H7 (cell line): ENCODE results near the gene SH3TC2. TPM values are rescaled to one million over a fixed set of nuclear protein-coding genes. Genes with fewer than 3 reads are reported as not detected.

Experiments
- DNase-seq: peaks from one replicate; pipeline ENCODE4 v3.0.0; 2012
- H3K27me3 ChIP-seq: 2 replicates; pipeline ENCODE4 v1.6.0; 2011; ENCODE audit warnings: mild to moderate bottlenecking, low read length; ENCODE audit not compliant: control insufficient read depth, insufficient read depth
- H3K36me3 ChIP-seq: replicated peaks from 2 replicates; pipeline ENCODE4 v1.5.1; 2011; ENCODE audit warnings: low read length; ENCODE audit not compliant: control insufficient read depth, insufficient read depth
- H3K4me3 ChIP-seq: 2 replicates; pipeline ENCODE4 v1.5.1; 2011; ENCODE audit warnings: low read depth, mild to moderate bottlenecking, control low read depth, low read length, moderate library complexity; ENCODE audit not compliant: insufficient read depth
- total RNA-seq: library from RNA; depleted of rRNA; stranded (reverse); fragments of >200 nt; shearing (Covaris generic); gene quantifications from 2 replicates; pipeline ENCODE4 v1.2.3, GENCODE V29; 2014

The SH3TC2 gene
- total RNA-seq, 1 experiment from 2014 or later, result not detected

DNA sequence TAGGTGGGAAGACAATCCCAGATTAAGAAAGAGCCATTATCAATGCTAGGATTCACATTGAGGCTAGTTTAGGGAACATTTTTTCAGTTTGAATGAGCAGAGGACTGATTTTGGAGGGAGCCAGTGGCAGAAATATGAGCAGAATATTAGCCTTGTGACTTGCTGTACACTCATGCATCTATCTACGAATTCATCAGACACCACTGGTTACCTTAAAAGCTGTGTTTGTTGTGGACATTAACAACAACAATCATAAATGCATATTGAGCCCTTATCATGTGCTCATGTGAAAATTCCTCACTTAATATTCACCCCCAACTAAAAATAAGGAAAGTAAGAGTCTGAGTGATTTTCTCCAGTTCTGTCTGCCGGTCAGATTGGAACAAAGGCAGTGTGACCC, 9.9 kb upstream of the SH3TC2 start:
- H3K4me3 ChIP-seq, result no peak overlapping the region
- no peaks in the 10 kb centered on the region for H3K27me3 ChIP-seq
- H3K36me3 ChIP-seq, result no peaks in the 10 kb centered on the region
- no peak for DNase-seq

DNA sequence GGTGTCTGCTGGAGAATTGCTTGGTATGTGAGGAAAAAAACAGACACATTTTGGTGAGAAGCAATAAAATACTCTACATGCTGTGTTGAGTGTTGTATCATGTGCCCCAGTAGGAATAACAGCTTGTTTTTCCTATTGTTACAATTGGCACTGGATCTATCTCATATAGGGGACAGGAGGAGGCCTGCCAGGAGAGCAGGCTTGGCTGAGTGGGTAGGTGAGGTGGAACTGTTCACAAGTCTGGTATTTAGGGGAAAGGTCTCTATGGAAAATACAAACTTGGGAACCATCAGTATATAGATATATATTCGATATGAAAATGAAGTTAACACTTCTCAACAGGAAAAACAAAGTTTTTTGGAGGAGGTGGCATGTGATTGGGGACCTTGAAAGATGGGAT, 9.5 kb upstream of the SH3TC2 start:
- Histone ChIP-seq H3K36me3 (no peaks in the 10 kb centered on the region), H3K4me3 (no peak overlapping the region), H3K27me3 (no peaks in the 10 kb centered on the region)
- DNase-seq, result no peak

DNA sequence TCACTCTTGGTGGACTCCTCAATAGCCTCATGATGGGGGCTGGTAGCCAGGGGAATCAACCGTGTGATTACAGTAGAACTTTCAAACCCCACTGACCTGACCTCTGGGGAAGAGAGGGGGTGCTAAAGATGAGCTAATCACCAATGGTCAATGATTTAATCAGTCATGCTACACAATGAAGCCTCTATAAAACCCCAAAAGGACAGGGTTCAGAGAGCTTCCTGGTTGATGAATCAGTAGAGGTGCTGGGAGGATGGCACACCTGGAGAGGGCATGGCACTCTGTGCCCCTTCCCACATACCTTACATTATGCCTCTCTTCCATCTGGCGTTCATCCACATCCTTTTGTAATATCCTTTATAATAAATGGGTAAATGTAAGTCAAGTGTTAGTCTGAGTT, 8.9 kb upstream of the SH3TC2 start:
- no peak for DNase-seq
- Histone ChIP-seq H3K27me3 (no peaks in the 10 kb centered on the region), H3K4me3 (no peak overlapping the region), H3K36me3 (no peaks in the 10 kb centered on the region)

DNA sequence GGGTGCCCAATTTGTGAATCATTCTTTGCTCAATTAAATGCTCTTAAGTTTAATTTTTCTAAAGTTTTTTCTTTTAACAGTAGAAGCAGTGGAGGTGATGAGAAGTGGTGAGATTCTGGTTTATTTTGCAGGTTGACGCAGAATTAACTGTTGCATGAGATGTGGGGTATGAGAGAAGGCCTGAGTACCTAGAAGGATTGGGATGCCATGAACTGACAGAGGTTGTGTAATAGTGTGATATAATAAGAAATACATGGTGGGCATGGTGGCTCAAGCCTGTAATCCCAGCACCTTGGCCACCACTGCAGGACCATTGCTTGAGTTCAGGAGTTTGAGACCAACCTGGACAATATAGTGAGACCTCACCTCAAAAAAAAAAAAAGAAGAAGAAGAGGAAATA, 8.4 kb upstream of the SH3TC2 start:
- Histone ChIP-seq H3K36me3 (no peaks in the 10 kb centered on the region), H3K27me3 (no peaks in the 10 kb centered on the region), H3K4me3 (no peak overlapping the region)
- no peak for DNase-seq

DNA sequence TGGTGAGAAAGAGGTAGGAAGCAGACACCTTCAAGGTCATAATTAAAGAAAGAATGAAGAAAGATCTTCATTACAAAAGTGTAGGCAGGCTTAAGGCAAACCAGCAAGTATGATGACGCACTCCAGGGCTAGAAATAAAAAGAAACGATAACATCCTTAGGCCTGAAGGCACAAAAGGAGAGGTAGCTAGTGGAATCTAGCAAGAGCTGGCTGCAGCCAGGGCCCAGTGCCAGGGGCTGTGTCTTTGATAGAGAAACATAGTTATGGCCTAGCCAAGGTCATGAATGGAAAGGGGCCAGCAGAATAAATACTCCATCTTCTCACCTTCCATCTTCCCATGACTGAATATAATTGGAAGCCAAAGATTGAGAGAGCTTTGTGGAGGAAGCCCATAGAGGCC, 6.8 kb upstream of the SH3TC2 start:
- no peak for DNase-seq
- no peaks in the 10 kb centered on the region for H3K36me3 ChIP-seq
- no peaks in the 10 kb centered on the region for H3K27me3 ChIP-seq
- no peak overlapping the region for H3K4me3 ChIP-seq

DNA sequence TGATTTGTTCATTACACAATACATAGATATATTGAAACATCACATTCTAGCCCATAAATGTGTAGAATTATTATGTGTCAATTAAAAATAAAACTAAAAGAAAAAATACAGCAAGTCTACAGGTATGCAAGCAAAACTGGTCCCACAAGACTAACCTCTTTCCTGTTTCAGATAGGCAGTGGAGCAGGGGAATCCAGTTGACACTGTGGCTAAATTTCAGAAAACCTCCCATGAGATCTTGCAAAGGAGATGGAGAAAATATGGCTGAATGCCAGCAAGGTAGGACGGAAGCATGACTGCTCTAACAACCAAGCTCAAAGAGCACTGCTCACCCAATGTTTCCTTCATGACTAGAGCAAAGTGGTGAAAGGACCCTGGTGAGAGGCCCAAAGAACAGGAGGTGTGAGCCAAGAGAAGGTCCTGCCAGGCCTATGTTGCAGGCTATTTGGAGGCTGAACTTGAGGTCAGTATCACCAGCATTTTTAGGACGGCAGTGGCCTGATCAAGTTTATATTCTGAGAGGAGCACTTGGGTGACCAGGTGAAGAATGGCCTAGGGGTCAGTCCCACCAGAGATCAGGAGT, 1.1 kb upstream of the SH3TC2 start:
- H3K36me3 ChIP-seq, result no peaks in the 10 kb centered on the region
- H3K4me3 ChIP-seq, result no peak overlapping the region
- H3K27me3 ChIP-seq, result no peaks in the 10 kb centered on the region
- DNase-seq, result no peak

DNA sequence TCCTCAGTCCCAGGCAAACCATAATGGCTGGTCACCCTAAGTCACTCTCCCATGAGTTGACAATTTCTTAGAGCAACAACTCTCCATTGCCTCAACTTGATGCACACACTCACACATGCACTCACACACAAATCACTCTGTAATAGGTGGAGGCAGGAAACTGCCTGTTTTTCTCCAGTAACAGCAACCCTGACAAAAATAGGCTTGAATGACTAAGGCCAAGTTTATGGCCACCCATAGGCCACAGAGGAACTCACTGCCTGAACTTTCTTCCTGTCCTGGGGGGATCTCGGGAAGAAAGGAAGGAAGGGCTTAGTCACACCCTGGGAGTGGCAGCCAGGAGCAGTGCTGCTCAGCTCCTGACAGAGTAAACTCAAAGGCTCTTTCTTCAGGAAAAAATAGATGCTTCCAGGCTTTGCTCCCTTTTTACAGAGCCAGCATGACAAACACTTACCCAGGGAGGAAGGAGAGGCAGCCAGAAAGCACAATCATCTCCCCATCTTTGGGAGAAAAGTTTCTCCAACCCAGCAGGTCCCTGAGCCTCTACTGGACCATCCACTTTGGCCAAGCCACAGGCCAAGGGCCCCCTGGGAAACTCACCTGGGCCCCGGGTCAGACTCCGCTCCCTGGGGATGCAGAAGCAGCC, 368 bp downstream of the SH3TC2 start:
- no peak for DNase-seq
- Histone ChIP-seq H3K36me3 (no peaks in the 10 kb centered on the region), H3K4me3 (no peak overlapping the region), H3K27me3 (no peaks in the 10 kb centered on the region)

DNA sequence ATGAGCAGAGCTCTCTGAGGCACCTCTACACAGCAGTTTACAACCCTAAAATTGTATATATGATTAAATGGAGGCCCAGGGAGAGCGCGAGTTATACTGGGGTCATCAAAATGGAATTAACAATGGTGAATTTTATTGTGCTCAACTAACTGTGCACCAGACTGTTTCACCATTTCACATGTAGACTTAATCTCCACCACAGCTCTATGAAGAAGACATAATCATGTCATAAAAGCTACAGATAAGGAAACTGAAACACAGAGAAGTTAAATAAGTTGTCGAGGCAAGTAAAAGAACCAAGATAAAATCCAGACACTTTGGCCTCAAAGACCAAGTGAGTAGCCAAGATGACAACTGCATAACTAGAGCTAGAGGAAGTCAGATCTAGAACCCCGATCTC, 1.5 kb downstream of the SH3TC2 start:
- Histone ChIP-seq H3K36me3 (no peaks in the 10 kb centered on the region), H3K27me3 (no peaks in the 10 kb centered on the region), H3K4me3 (no peak overlapping the region)
- DNase-seq, result no peak

DNA sequence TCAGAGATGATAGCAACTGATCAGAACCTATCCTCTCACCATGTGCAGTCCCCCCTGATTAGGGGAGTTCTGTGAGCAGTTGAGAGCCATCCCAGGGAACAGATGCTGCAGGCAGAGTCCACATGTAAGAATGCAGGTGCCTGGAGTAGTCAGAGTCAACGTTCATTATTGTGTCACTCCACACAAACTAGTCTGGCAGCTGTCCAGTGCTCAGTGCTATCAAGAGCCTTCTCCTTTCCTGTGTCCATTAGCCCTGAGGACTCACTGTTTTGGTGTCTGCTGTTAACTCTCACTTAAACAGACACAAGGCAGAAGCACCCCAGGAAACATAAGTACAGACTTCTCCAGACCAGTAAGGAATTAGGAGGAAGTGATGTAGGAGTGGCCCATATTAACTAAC, 2.5 kb downstream of the SH3TC2 start:
- Histone ChIP-seq H3K36me3 (no peaks in the 10 kb centered on the region), H3K4me3 (no peak overlapping the region), H3K27me3 (no peaks in the 10 kb centered on the region)
- DNase-seq, result no peak

DNA sequence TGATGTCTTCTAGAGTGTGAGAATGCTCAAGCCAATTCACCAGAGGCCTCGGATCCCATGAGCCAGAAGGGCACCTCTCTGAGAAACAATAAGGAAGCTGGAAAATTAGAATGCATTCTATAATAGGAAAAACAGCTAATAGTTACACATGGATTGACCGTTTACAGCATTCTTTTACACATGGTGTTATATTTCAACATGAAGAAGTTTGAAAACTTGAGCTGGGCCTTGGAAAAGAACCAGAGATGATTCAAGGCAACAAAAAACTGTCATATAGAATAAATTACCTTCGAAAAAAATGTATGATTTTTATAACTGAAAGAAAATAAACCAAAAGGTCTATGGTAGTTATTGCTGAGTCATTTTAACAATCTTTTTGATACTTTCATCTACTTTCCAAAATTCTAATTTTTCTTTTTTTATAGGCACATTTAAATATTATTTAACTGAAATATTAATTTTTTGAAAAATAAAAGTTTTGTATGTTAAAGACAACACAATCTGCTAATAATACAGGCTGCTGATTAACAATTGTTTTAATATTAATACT, 6.2 kb downstream of the SH3TC2 start:
- Histone ChIP-seq H3K27me3 (no peaks in the 10 kb centered on the region), H3K36me3 (no peaks in the 10 kb centered on the region), H3K4me3 (no peak overlapping the region)
- DNase-seq, result no peak

DNA sequence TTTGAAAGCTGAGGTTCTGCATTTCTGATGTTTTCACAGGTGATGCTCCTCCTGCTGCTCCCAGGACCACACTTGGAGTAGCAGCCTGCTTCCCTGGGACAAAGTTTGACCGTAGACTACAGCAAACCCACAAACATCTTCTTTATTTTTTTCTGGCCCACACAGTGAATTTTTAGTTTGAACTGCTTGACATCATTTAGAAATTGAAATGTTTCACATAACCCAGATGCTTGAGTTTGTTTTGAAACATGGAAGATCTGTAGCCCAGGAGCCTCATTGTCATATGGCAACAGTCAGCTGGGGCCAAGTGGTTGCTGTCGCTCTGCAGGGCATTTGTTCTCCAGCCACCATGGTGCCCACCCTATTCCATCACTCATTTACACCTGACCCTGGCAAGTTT, 8.4 kb downstream of the SH3TC2 start:
- Histone ChIP-seq H3K36me3 (no peaks in the 10 kb centered on the region), H3K4me3 (no peak overlapping the region), H3K27me3 (no peaks in the 10 kb centered on the region)
- DNase-seq, result no peak

DNA sequence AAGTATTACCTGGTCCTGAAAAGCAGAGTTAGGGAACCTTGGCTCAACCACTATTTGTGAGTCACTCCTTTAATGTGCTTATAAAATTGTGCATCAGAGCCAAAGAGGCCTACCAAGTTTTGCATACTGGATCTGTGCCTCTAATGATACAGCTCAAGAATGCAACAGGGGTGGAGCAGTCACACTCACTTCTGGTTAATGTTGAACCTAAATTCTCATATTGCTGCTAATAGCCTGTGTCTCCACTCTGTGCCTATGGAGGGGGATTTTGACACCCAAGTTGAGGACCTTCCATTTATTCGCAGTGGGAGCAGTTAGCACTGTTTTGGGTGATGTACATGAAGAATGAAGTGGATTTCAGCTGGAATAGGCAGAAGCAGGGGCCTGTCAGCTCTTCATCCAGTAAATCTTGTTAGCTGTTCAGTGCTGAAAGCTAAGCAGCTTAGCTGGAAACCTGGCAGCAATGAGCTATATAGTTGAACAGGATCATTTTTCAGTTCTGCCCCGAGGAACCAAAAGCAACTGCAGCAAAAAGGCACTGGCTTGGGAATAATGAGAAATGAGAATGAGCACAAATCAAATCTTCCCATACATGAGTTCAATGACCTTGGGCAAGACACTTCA, 9.7 kb downstream of the SH3TC2 start:
- no peaks in the 10 kb centered on the region for H3K27me3 ChIP-seq
- H3K36me3 ChIP-seq, result no peaks in the 10 kb centered on the region
- H3K4me3 ChIP-seq, result no peak overlapping the region
- no peak for DNase-seq

DNA sequence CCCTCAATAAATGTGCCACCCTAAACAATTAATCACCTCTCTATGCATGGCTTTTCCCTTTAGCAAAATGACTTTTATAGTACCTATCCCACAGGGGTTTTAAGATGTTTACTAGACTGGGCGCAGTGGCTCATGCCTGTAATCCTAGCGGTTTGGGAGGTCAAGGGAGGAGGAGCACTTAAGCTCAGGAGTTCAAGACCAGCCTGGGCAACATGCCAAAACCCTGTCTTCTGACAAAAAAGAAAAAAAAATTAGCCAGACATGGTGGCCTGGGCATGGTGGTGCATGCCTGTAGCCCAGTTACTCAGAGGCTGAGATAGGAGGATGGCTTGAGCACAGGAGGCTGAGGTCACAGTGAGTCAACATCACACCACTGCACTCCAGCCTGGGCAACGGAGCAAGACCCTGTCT, 13.5 kb downstream of the SH3TC2 start:
- Histone ChIP-seq H3K27me3 (no peaks in the 10 kb centered on the region), H3K4me3 (no peak overlapping the region), H3K36me3 (no peaks in the 10 kb centered on the region)
- DNase-seq, result no peak

DNA sequence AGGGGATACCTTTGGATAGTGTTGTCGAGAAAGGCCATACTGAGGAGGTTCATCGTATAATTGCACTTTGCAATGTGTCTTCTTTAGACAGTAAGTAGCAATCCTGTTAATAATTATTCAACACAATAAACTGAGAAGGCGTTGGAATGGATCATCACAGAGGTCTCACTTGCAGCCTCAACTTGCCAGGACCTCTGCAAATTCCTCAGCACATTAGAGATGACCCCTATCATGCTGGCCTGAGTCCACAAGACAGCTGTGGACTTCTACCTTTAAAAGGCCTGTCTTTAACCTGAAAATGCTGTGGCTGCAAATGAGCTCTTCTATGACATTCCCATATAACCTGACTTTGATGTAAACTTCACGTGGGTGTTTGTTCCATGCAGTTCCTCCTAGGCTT, 14.1 kb downstream of the SH3TC2 start:
- DNase-seq, result no peak
- Histone ChIP-seq H3K4me3 (no peak overlapping the region), H3K27me3 (no peaks in the 10 kb centered on the region), H3K36me3 (no peaks in the 10 kb centered on the region)

DNA sequence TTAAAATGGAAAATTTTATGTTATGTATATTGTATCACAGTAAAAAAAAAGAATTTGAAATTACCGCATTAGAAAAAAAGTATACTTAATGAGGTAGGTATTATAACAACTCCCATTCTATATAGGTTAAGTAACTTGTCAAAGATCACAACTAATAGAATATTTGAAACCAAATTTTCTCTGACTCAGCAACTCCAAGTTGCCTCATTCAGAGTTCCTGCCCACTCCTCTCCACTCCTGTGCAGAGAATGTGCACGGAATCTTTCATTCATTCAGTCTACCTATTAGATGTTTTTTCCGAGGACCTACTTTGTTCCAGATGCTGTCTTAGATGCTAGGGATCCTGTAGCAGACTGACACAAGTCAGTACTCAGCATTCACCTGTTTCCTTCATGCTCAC, 15.4 kb downstream of the SH3TC2 start:
- DNase-seq, result no peak
- H3K4me3 ChIP-seq, result no peak overlapping the region
- H3K36me3 ChIP-seq, result no peaks in the 10 kb centered on the region
- H3K27me3 ChIP-seq, result no peaks in the 10 kb centered on the region
